Measurements from ENCODE around the gene TBC1D2B.

TBC1D2B gene

GRCh38 chr15:78052545-78052944 lies 25.0 kb downstream of the TBC1D2B start:
- WGBS (ENCODE audit: extremely low coverage, insufficient coverage, low lambda C conversion rate) = no CpG with 5 or more reads among the region's 5 CpGs
- Histone ChIP-seq H2AK5ac (ENCODE audit: low read length) (no peak overlapping the region), H3K23ac (ENCODE audit: low read length) (no peak overlapping the region), H3K4me3 (ENCODE audit: low read length) (no peak overlapping the region), H3K9ac (ENCODE audit: low read length) (no peak overlapping the region), H2BK5ac (ENCODE audit: low read length) (no peak overlapping the region), H3K79me1 (ENCODE audit: low read length) (peaks cover 2% of the 10 kb centered on the region), H2BK15ac (replicated peaks; ENCODE audit: low read depth) (no peak overlapping the region), H4K5ac (ENCODE audit: low read length) (no peak overlapping the region), H3K18ac (ENCODE audit: low read length) (no peak overlapping the region), H4K8ac (ENCODE audit: low read depth, low read length) (no peak overlapping the region), H3K79me2 (ENCODE audit: control insufficient read depth, insufficient read depth, low read length) (no peaks in the 10 kb centered on the region), H3K4me1 (ENCODE audit: control insufficient read depth, low read depth, low read length) (peaks cover 13% of the 10 kb centered on the region), H3K4ac (ENCODE audit: low read depth, low read length) (no peak overlapping the region), H3K56ac (ENCODE audit: low read length) (no peak overlapping the region), H3K27me3 (ENCODE audit: insufficient read depth, low read length, poor library complexity) (no peaks in the 10 kb centered on the region), H3K4me2 (ENCODE audit: low read length) (no peak overlapping the region), H3K27ac (ENCODE audit: low read depth, low read length) (no peak overlapping the region), H3K36me3 (ENCODE audit: control insufficient read depth, insufficient read depth, low read length) (no peaks in the 10 kb centered on the region), H2BK120ac (ENCODE audit: low read depth, low read length) (no peak overlapping the region)
- DNase-seq = no peak

- no peak overlapping the region for H2BK120ac ChIP-seq (ENCODE audit: low read depth, low read length)
- H3K18ac ChIP-seq (ENCODE audit: low read length) = no peak overlapping the region
- no peaks in the 10 kb centered on the region for H3K27me3 ChIP-seq (ENCODE audit: insufficient read depth, low read length, poor library complexity)
- H3K4ac ChIP-seq (ENCODE audit: low read depth, low read length) = no peak overlapping the region
- H3K4me2 ChIP-seq (ENCODE audit: low read length) = no peak overlapping the region
- peak overlapping the region; percentile 38 for H3K56ac ChIP-seq (ENCODE audit: low read length)
- no peak overlapping the region for H3K9ac ChIP-seq (ENCODE audit: low read length)
- H2AK5ac ChIP-seq (ENCODE audit: low read length) = no peak overlapping the region
- H3K27ac ChIP-seq (ENCODE audit: low read depth, low read length) = no peak overlapping the region
- H3K4me3 ChIP-seq (ENCODE audit: low read length) = no peak overlapping the region
- H3K36me3 ChIP-seq (ENCODE audit: control insufficient read depth, insufficient read depth, low read length) = no peaks in the 10 kb centered on the region
- H4K8ac ChIP-seq (ENCODE audit: low read depth, low read length) = no peak overlapping the region
- DNase-seq = peak; percentile 47
- peaks cover 13% of the 10 kb centered on the region for H3K4me1 ChIP-seq (ENCODE audit: control insufficient read depth, low read depth, low read length)
- H4K5ac ChIP-seq (ENCODE audit: low read length) = no peak overlapping the region
- no peaks in the 10 kb centered on the region for H3K79me2 ChIP-seq (ENCODE audit: control insufficient read depth, insufficient read depth, low read length)
- peaks cover 2% of the 10 kb centered on the region for H3K79me1 ChIP-seq (ENCODE audit: low read length)
- H3K23ac ChIP-seq (ENCODE audit: low read length) = no peak overlapping the region
- H2BK15ac ChIP-seq (replicated peaks; ENCODE audit: low read depth) = no peak overlapping the region
- H2BK5ac ChIP-seq (ENCODE audit: low read length) = peak overlapping the region; percentile 1
Observed at GRCh38 chr15:78052001-78052401, 25.5 kb downstream of the TBC1D2B start.

GRCh38 chr15:78051596-78051995 lies 25.9 kb downstream of the TBC1D2B start:
- no peak overlapping the region for H4K8ac ChIP-seq (ENCODE audit: low read depth, low read length)
- WGBS (ENCODE audit: extremely low coverage, insufficient coverage, low lambda C conversion rate) = no CpG with 5 or more reads among the region's 3 CpGs
- H3K27ac ChIP-seq (ENCODE audit: low read depth, low read length) = no peak overlapping the region

GRCh38 chr15:78050826-78051225 lies 26.7 kb downstream of the TBC1D2B start:
- H3K27me3 ChIP-seq (ENCODE audit: insufficient read depth, low read length, poor library complexity) = no peaks in the 10 kb centered on the region
- H4K8ac ChIP-seq (ENCODE audit: low read depth, low read length) = no peak overlapping the region
- no peak overlapping the region for H3K27ac ChIP-seq (ENCODE audit: low read depth, low read length)
- H2BK5ac ChIP-seq (ENCODE audit: low read length) = peak overlapping the region; percentile 55
- WGBS (ENCODE audit: extremely low coverage, insufficient coverage, low lambda C conversion rate) = no CpG with 5 or more reads among the region's 1 CpG
- no peak overlapping the region for H2BK120ac ChIP-seq (ENCODE audit: low read depth, low read length)
- H3K79me1 ChIP-seq (ENCODE audit: low read length) = peaks cover 2% of the 10 kb centered on the region
- H3K4me1 ChIP-seq (ENCODE audit: control insufficient read depth, low read depth, low read length) = peaks cover 13% of the 10 kb centered on the region
- no peak overlapping the region for H2BK15ac ChIP-seq (replicated peaks; ENCODE audit: low read depth)
- peak; percentile 42 for DNase-seq
- H2AK5ac ChIP-seq (ENCODE audit: low read length) = no peak overlapping the region
- no peak overlapping the region for H3K4me2 ChIP-seq (ENCODE audit: low read length)
- no peaks in the 10 kb centered on the region for H3K79me2 ChIP-seq (ENCODE audit: control insufficient read depth, insufficient read depth, low read length)
- peak overlapping the region; percentile 35 for H3K56ac ChIP-seq (ENCODE audit: low read length)
- no peak overlapping the region for H3K23ac ChIP-seq (ENCODE audit: low read length)
- H3K4me3 ChIP-seq (ENCODE audit: low read length) = no peak overlapping the region
- H3K36me3 ChIP-seq (ENCODE audit: control insufficient read depth, insufficient read depth, low read length) = no peaks in the 10 kb centered on the region
- no peak overlapping the region for H3K4ac ChIP-seq (ENCODE audit: low read depth, low read length)
- H4K5ac ChIP-seq (ENCODE audit: low read length) = no peak overlapping the region
- H3K18ac ChIP-seq (ENCODE audit: low read length) = peak overlapping the region; percentile 85
- peak overlapping the region; percentile 5 for H3K9ac ChIP-seq (ENCODE audit: low read length)

More at GRCh38 chr15:78051596-78051995, 25.9 kb downstream of the TBC1D2B start:
- Histone ChIP-seq H3K4ac (ENCODE audit: low read depth, low read length) (no peak overlapping the region), H3K4me2 (ENCODE audit: low read length) (no peak overlapping the region), H3K4me1 (ENCODE audit: control insufficient read depth, low read depth, low read length) (peaks cover 13% of the 10 kb centered on the region), H2AK5ac (ENCODE audit: low read length) (no peak overlapping the region), H2BK5ac (ENCODE audit: low read length) (peak overlapping the region; percentile 1), H3K9ac (ENCODE audit: low read length) (no peak overlapping the region), H3K4me3 (ENCODE audit: low read length) (no peak overlapping the region), H2BK15ac (replicated peaks; ENCODE audit: low read depth) (no peak overlapping the region), H3K56ac (ENCODE audit: low read length) (no peak overlapping the region), H3K18ac (ENCODE audit: low read length) (no peak overlapping the region), H3K23ac (ENCODE audit: low read length) (no peak overlapping the region), H3K79me1 (ENCODE audit: low read length) (peaks cover 2% of the 10 kb centered on the region), H2BK120ac (ENCODE audit: low read depth, low read length) (no peak overlapping the region), H3K36me3 (ENCODE audit: control insufficient read depth, insufficient read depth, low read length) (no peaks in the 10 kb centered on the region), H4K5ac (ENCODE audit: low read length) (no peak overlapping the region), H3K27me3 (ENCODE audit: insufficient read depth, low read length, poor library complexity) (no peaks in the 10 kb centered on the region), H3K79me2 (ENCODE audit: control insufficient read depth, insufficient read depth, low read length) (no peaks in the 10 kb centered on the region)
- DNase-seq = peak; percentile 34

- H3K79me2 ChIP-seq (ENCODE audit: control insufficient read depth, insufficient read depth, low read length) = no peaks in the 10 kb centered on the region
- H3K4me2 ChIP-seq (ENCODE audit: low read length) = no peak overlapping the region
- H3K56ac ChIP-seq (ENCODE audit: low read length) = no peak overlapping the region
- no peak overlapping the region for H3K27ac ChIP-seq (ENCODE audit: low read depth, low read length)
- H3K79me1 ChIP-seq (ENCODE audit: low read length) = peaks cover 2% of the 10 kb centered on the region
- H4K5ac ChIP-seq (ENCODE audit: low read length) = no peak overlapping the region
- H3K9ac ChIP-seq (ENCODE audit: low read length) = no peak overlapping the region
- H2BK15ac ChIP-seq (replicated peaks; ENCODE audit: low read depth) = no peak overlapping the region
- no peak overlapping the region for H2BK5ac ChIP-seq (ENCODE audit: low read length)
- no peak overlapping the region for H3K23ac ChIP-seq (ENCODE audit: low read length)
- H3K4ac ChIP-seq (ENCODE audit: low read depth, low read length) = no peak overlapping the region
- no peak overlapping the region for H3K18ac ChIP-seq (ENCODE audit: low read length)
- no peak overlapping the region for H2BK120ac ChIP-seq (ENCODE audit: low read depth, low read length)
- no peaks in the 10 kb centered on the region for H3K27me3 ChIP-seq (ENCODE audit: insufficient read depth, low read length, poor library complexity)
- WGBS (ENCODE audit: extremely low coverage, insufficient coverage, low lambda C conversion rate) = no CpG with 5 or more reads among the region's 1 CpG
- DNase-seq = peak; percentile 79
- H3K4me1 ChIP-seq (ENCODE audit: control insufficient read depth, low read depth, low read length) = peaks cover 13% of the 10 kb centered on the region
- H2AK5ac ChIP-seq (ENCODE audit: low read length) = no peak overlapping the region
- no peak overlapping the region for H3K4me3 ChIP-seq (ENCODE audit: low read length)
- no peaks in the 10 kb centered on the region for H3K36me3 ChIP-seq (ENCODE audit: control insufficient read depth, insufficient read depth, low read length)
- no peak overlapping the region for H4K8ac ChIP-seq (ENCODE audit: low read depth, low read length)
Observed at GRCh38 chr15:78050441-78050809, 27.1 kb downstream of the TBC1D2B start.

GRCh38 chr15:78049691-78050440 lies 27.6 kb downstream of the TBC1D2B start:
- peak overlapping the region; percentile 65 for H3K56ac ChIP-seq (ENCODE audit: low read length)
- no peak overlapping the region for H2BK15ac ChIP-seq (replicated peaks; ENCODE audit: low read depth)
- H2BK5ac ChIP-seq (ENCODE audit: low read length) = peak overlapping the region; percentile 1
- no peaks in the 10 kb centered on the region for H3K79me1 ChIP-seq (ENCODE audit: low read length)
- H3K4me3 ChIP-seq (ENCODE audit: low read length) = no peak overlapping the region
- no peak overlapping the region for H4K8ac ChIP-seq (ENCODE audit: low read depth, low read length)
- WGBS (ENCODE audit: extremely low coverage, insufficient coverage, low lambda C conversion rate) = no CpG with 5 or more reads among the region's 7 CpGs
- no peak overlapping the region for H3K23ac ChIP-seq (ENCODE audit: low read length)
- no peak overlapping the region for H2BK120ac ChIP-seq (ENCODE audit: low read depth, low read length)
- H3K18ac ChIP-seq (ENCODE audit: low read length) = no peak overlapping the region
- no peak overlapping the region for H3K4ac ChIP-seq (ENCODE audit: low read depth, low read length)
- no peak overlapping the region for H3K9ac ChIP-seq (ENCODE audit: low read length)
- H3K4me2 ChIP-seq (ENCODE audit: low read length) = no peak overlapping the region
- no peak for DNase-seq
- peaks cover 13% of the 10 kb centered on the region for H3K4me1 ChIP-seq (ENCODE audit: control insufficient read depth, low read depth, low read length)
- no peaks in the 10 kb centered on the region for H3K27me3 ChIP-seq (ENCODE audit: insufficient read depth, low read length, poor library complexity)
- H3K79me2 ChIP-seq (ENCODE audit: control insufficient read depth, insufficient read depth, low read length) = no peaks in the 10 kb centered on the region
- H3K36me3 ChIP-seq (ENCODE audit: control insufficient read depth, insufficient read depth, low read length) = no peaks in the 10 kb centered on the region
- H3K27ac ChIP-seq (ENCODE audit: low read depth, low read length) = no peak overlapping the region
- peak overlapping the region; percentile 61 for H2AK5ac ChIP-seq (ENCODE audit: low read length)
- H4K5ac ChIP-seq (ENCODE audit: low read length) = no peak overlapping the region
